DOHH2 (cell line): Measurements from ENCODE around the gene OR5K2.

Experiments used
- CTCF ChIP-seq: fragments of 200-600 bp; sonication (generic); IDR thresholded peaks from one replicate; pipeline ENCODE4 v1.5.1; 2014; ENCODE audit warnings: antibody characterized with exemption, mild to moderate bottlenecking, low read depth, low read length; ENCODE audit not compliant: poor library complexity, severe bottlenecking
- EZH2phosphoT487 ChIP-seq: fragments of 200-600 bp; sonication (generic); IDR thresholded peaks from 2 replicates; pipeline ENCODE4 v1.6.1; 2017; ENCODE audit warnings: borderline replicate concordance, mild to moderate bottlenecking, antibody characterized with exemption, low read length, moderate library complexity, mixed read lengths

GRCh38 chr3:98501270-98501669, 3.8 kb downstream of the OR5K2 start:
- no peak for TF ChIP-seq CTCF
- TF ChIP-seq EZH2phosphoT487, result no peak
